ENCODE data around the gene KCTD15.

GRCh38 chr19:33802801-33803200 is 6.1 kb downstream of the KCTD15 start:
- TF ChIP-seq CEBPB (IDR thresholded peaks at IDR 0.05), result no peak
- no peak for TF ChIP-seq EP300 (IDR thresholded peaks at IDR 0.05; ENCODE audit: borderline replicate concordance)
- no peak for TF ChIP-seq TAF1 (IDR thresholded peaks at IDR 0.05; ENCODE audit: low read depth)
- TF ChIP-seq CREB1 (IDR thresholded peaks at IDR 0.05; ENCODE audit: low read depth), result no peak
